ENCODE data around the gene PEX11B.

Gene PEX11B

DNA sequence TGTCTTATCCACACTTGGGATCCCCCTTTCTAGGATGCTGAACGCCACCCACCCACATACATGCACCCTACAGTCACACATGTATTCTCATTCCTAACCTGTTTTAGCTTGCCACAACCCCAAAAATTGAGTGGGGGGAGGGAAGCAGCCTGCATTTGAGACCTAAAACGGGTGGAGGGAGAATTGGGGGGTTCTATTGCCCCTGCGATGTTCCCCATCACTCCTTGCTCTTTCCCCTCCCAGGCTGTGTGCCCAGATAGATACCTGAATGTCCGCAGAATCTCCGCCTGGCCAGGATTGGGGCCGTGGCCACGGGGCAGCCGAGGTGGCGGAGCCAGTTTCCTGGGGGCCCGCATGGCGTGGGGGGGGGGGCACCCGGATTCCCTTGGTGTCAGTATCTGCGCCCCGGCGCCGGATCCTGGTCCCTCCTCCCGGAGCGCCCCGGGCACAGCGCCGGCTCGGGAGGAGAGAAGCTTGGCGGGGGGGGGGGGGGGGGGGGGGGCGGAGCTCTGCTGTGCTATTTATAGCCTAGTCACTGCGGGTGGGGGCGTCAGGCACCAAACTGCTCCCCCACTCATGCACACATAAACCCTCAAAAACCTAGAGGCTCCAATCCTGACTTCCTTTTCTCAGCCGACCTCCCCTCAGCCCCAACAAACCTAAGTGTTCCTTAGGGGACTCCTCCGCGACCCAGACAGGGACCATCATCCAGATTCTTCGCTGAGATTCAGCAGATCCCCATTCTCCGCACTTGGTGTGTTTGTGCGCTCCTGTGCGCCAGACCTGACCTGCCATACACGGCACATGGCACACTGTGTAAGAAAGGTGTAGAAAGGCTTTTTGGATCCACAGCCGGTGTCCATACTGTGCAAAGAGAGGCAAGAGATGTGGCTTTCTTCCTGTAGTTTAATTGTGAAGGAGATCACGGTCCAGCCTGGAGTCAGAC lies 43.9 kb upstream of the PEX11B start:
- TF ChIP-seq CTCF (IDR thresholded peaks at IDR 0.05; ENCODE audit: borderline replicate concordance, control extremely low read depth, extremely low read depth, insufficient read depth, missing control alignments): no peak
- in situ Hi-C loops (cut with MboI; ENCODE audit: low sequenced_read_pairs, unreplicated experiment): no loop called here
- peak; percentile 58 for DNase-seq (ENCODE audit: low spot score)

GRCh38 chr1:145961425-145962156 lies 43.1 kb upstream of the PEX11B start:
- in situ Hi-C loops (cut with MboI; ENCODE audit: low sequenced_read_pairs, unreplicated experiment): no loop called here
- TF ChIP-seq CTCF (IDR thresholded peaks at IDR 0.05; ENCODE audit: borderline replicate concordance, control extremely low read depth, extremely low read depth, insufficient read depth, missing control alignments): no peak
- DNase-seq (ENCODE audit: low spot score): peak; percentile 58

- in situ Hi-C loops (cut with MboI; ENCODE audit: low sequenced_read_pairs, unreplicated experiment): no loop called here
- TF ChIP-seq CTCF (IDR thresholded peaks at IDR 0.05; ENCODE audit: borderline replicate concordance, control extremely low read depth, extremely low read depth, insufficient read depth, missing control alignments): no peak
- no peak for DNase-seq (ENCODE audit: low spot score)
These were observed 42.5 kb upstream of the PEX11B start for GRCh38 chr1:145961109-145961424.

- TF ChIP-seq CTCF (IDR thresholded peaks at IDR 0.05; ENCODE audit: borderline replicate concordance, control extremely low read depth, extremely low read depth, insufficient read depth, missing control alignments): no peak
- in situ Hi-C loops (cut with MboI; ENCODE audit: low sequenced_read_pairs, unreplicated experiment): no loop called here
- DNase-seq (ENCODE audit: low spot score): peak; percentile 56
These were observed 42.1 kb upstream of the PEX11B start for GRCh38 chr1:145960468-145961108.

GRCh38 chr1:145959957-145960467 lies 41.5 kb upstream of the PEX11B start:
- in situ Hi-C loops (cut with MboI; ENCODE audit: low sequenced_read_pairs, unreplicated experiment): no loop called here
- TF ChIP-seq CTCF (IDR thresholded peaks at IDR 0.05; ENCODE audit: borderline replicate concordance, control extremely low read depth, extremely low read depth, insufficient read depth, missing control alignments): no peak
- no peak for DNase-seq (ENCODE audit: low spot score)

- no peak for DNase-seq (ENCODE audit: low spot score)
- in situ Hi-C loops (cut with MboI; ENCODE audit: low sequenced_read_pairs, unreplicated experiment): no loop called here
- TF ChIP-seq CTCF (IDR thresholded peaks at IDR 0.05; ENCODE audit: borderline replicate concordance, control extremely low read depth, extremely low read depth, insufficient read depth, missing control alignments): no peak
These were observed 40.8 kb upstream of the PEX11B start for GRCh38 chr1:145959333-145959732.
